K562 (cell line): ENCODE data around the gene OSM. TPM values are rescaled to one million over a fixed set of nuclear protein-coding genes. Genes with fewer than 3 reads are reported as not detected.

Experiments used
- ATAC-seq: fragments of 200-7000 bp; cut with Tn5 transposase; 3 replicates; pipeline ENCODE4 v1.9.1; 2020; ENCODE audit warnings: moderate library complexity
- BruUV-seq: library from RNA; stranded (reverse); fragments of 400-500 nt; replicated peaks from 2 replicates; lab custom pipeline; 2021; lab: Mats Ljungman, UMichigan
- CTCF ChIA-PET: fragments of 300-600 bp; formaldehyde crosslinking; extraction: SDS; loops from one replicate; lab custom pipeline; 2021; ENCODE audit warnings: low intra/inter-chr PET ratio; lab: Yijun Ruan, JAX
- POLR2A ChIA-PET: fragments of 300-600, 350-650 bp; sonication (Branson Sonifier 250); formaldehyde crosslinking; extraction: SDS; loops from one replicate; lab custom pipeline; 2021; ENCODE audit warnings: antibody characterized with exemption, inconsistent platforms; lab: Yijun Ruan, JAX
- DNase-seq, 4 experiments: peaks; one replicate each; pipeline versions ENCODE4 v3.0.0 to v3.0.0-alpha.2; 2011 to 2018; ENCODE audit warnings: low spot score in 3 of 4, mixed read lengths in 3 of 4; ENCODE audit errors: extremely low read depth in 1 of 4
- FAIRE-seq: peaks from 2 replicates; lab custom pipeline; 2011; peaks lifted over from hg19 to GRCh38; lab: Jason Lieb, UNC
- H2AFZ ChIP-seq: 2 replicates; pipeline ENCODE4 v1.6.0; 2011; ENCODE audit warnings: low read depth, low read length, control low read depth, inconsistent platforms
- H3K27ac ChIP-seq: fragments of 200-600 bp; 3 replicates; pipeline ENCODE4 v1.8.0; 2011; ENCODE audit warnings: low read depth, mild to moderate bottlenecking, control low read depth, inconsistent platforms, low read length, moderate library complexity, mixed read lengths; ENCODE audit errors: extremely low read depth
- H3K27me3 ChIP-seq, 2 experiments: fragments of 300-600 bp in 1 of 2; 2 replicates in 1 of 2; 3 replicates in 1 of 2; pipeline versions ENCODE4 v1.6.0 to v1.8.0; 2011; ENCODE audit warnings: inconsistent platforms in 2 of 2, low read length in 2 of 2, mild to moderate bottlenecking in 1 of 2, mixed read lengths in 1 of 2, moderate library complexity in 1 of 2; ENCODE audit not compliant: control insufficient read depth in 2 of 2, insufficient read depth in 2 of 2
- H3K36me3 ChIP-seq: fragments of 300-600 bp; 3 replicates; pipeline ENCODE4 v1.8.0; 2011; ENCODE audit warnings: mild to moderate bottlenecking, low read length, inconsistent platforms; ENCODE audit not compliant: control insufficient read depth, insufficient read depth
- H3K4me1 ChIP-seq, 2 experiments: fragments of 200-600 bp in 1 of 2; replicated peaks in 1 of 2; 2 replicates in 1 of 2; 3 replicates in 1 of 2; pipeline versions ENCODE4 v1.5.1 to v1.8.0; 2011; ENCODE audit warnings: inconsistent platforms in 2 of 2, low read length in 2 of 2, mild to moderate bottlenecking in 1 of 2, mixed read lengths in 1 of 2, moderate library complexity in 1 of 2; ENCODE audit not compliant: control insufficient read depth in 2 of 2, insufficient read depth in 2 of 2
- H3K4me2 ChIP-seq: 2 replicates; pipeline ENCODE4 v1.6.1; 2011; ENCODE audit warnings: low read length, control low read depth, inconsistent platforms, mixed read lengths; ENCODE audit not compliant: insufficient read depth
- H3K4me3 ChIP-seq: fragments of 200-600 bp; sonication (generic), shearing (Covaris generic); 2 replicates; pipeline ENCODE4 v1.5.1; 2016; ENCODE audit warnings: control low read depth, inconsistent platforms
- H3K79me2 ChIP-seq: fragments of 200-600 bp; 3 replicates; pipeline ENCODE4 v1.8.0; 2011; ENCODE audit warnings: low read length, inconsistent platforms; ENCODE audit not compliant: control insufficient read depth, insufficient read depth
- H3K9ac ChIP-seq, 2 experiments: 2 replicates each; pipeline versions ENCODE4 v1.6.0 to v1.6.1; 2011; ENCODE audit warnings: low read depth in 2 of 2, low read length in 2 of 2, control low read depth in 1 of 2, inconsistent platforms in 1 of 2, mild to moderate bottlenecking in 1 of 2, mixed read lengths in 1 of 2; ENCODE audit not compliant: insufficient read depth in 1 of 2
- H3K9me1 ChIP-seq: one replicate; pipeline ENCODE4 v1.6.0; 2011; ENCODE audit warnings: inconsistent platforms, mild to moderate bottlenecking, low read length, moderate library complexity; ENCODE audit not compliant: control insufficient read depth, insufficient read depth
- H3K9me3 ChIP-seq: replicated peaks from 2 replicates; pipeline ENCODE4 v1.5.1; 2011; ENCODE audit warnings: low read depth, low read length, inconsistent platforms; ENCODE audit not compliant: control insufficient read depth, insufficient read depth
- H4K20me1 ChIP-seq: replicated peaks from 2 replicates; pipeline ENCODE4 v1.6.1; 2011; ENCODE audit warnings: low read length, inconsistent platforms, mixed read lengths; ENCODE audit not compliant: control insufficient read depth, insufficient read depth
- CBX2 ChIP-seq: fragments of 200-600 bp; sonication (generic); IDR thresholded peaks from one replicate; pipeline ENCODE4 v1.6.1; 2012; ENCODE audit warnings: mild to moderate bottlenecking, low read length, inconsistent platforms; ENCODE audit not compliant: insufficient read depth, poor library complexity, severe bottlenecking
- HDAC8 ChIP-seq: fragments of 450-650 bp; IDR thresholded peaks from 2 replicates; pipeline ENCODE4 v1.6.1; 2016; ENCODE audit warnings: mild to moderate bottlenecking, missing genetic modification characterization, moderate library complexity, missing compliant biosample characterization
- NFIC ChIP-seq: fragments of 450-650 bp; IDR thresholded peaks from 2 replicates; pipeline ENCODE4 v1.6.1; 2017; ENCODE audit warnings: mild to moderate bottlenecking, inconsistent platforms
- RBFOX2 ChIP-seq: fragments of 200-400 bp; formaldehyde crosslinking; IDR thresholded peaks from 2 replicates; pipeline ENCODE4 v1.6.1; 2017; ENCODE audit warnings: low read depth, mild to moderate bottlenecking, low read length, moderate library complexity
- ZFP36 ChIP-seq: fragments of 150-350 bp; IDR thresholded peaks from 2 replicates; pipeline ENCODE4 v1.6.1; 2018; ENCODE audit warnings: low read length, low read depth; ENCODE audit not compliant: partially characterized antibody
- ZNF184 ChIP-seq: sonication (generic); formaldehyde crosslinking; IDR thresholded peaks from 2 replicates; pipeline ENCODE4 v1.5.0; 2020; ENCODE audit warnings: missing genetic modification reagents
- ZNF263 ChIP-seq: sonication (generic); formaldehyde crosslinking; IDR thresholded peaks from 2 replicates; pipeline ENCODE4 v1.8.0; 2022; ENCODE audit warnings: mild to moderate bottlenecking, missing genetic modification reagents, borderline replicate concordance
- ZNF75A ChIP-seq: fragments of 450-650 bp; formaldehyde crosslinking; IDR thresholded peaks from 2 replicates; pipeline ENCODE4 v1.4.0; 2020; ENCODE audit warnings: mild to moderate bottlenecking
- WGBS: fragments of 100-300 bp; shearing (Covaris generic); methylation state at CpG from one replicate; pipeline ENCODE4 v1.1.6; 2016; ENCODE audit warnings: low coverage, mixed read lengths; ENCODE audit not compliant: insufficient coverage; ENCODE audit errors: missing lambda C conversion rate; 5-methylcytosine and 5-hydroxymethylcytosine counted together
- in situ Hi-C: fragments of 300-500 bp; cut with MboI; formaldehyde crosslinking; loops from 4 replicates; pipeline ENCODE4 v1.15.0; 2018; ENCODE audit warnings: inconsistent platforms, mixed read lengths
- intact Hi-C: fragments of 100-400 bp; cut with micrococcal nuclease; formaldehyde crosslinking; loops from 2 replicates; pipeline ENCODE4 v1.14.2; 2022
- polyA plus RNA-seq, 8 experiments: library from polyadenylated mRNA; depleted of rRNA in 4 of 8; stranded (reverse) in 5 of 8; unstranded in 3 of 8; fragments of >200 nt; fragmentation: Nextera tagmentation in 2 of 8; fragmentation: Illumina TruSeq in 1 of 8; extraction: Ambion mirVana in 2 of 8; extraction: Trizol in 1 of 8; gene quantifications; 2 replicates each; pipeline versions ENCODE4 v1.2.1 to v1.2.3, GENCODE V29; 2011 to 2014; ENCODE audit warnings: inconsistent platforms in 1 of 8, missing spikeins in 1 of 8
- total RNA-seq, 7 experiments: library from RNA; depleted of rRNA in 6 of 7; stranded (reverse); fragments of >200 nt in 6 of 7; fragmentation: Illumina TruSeq in 2 of 7; extraction: Trizol in 2 of 7; gene quantifications; 2 replicates each; pipeline versions ENCODE4 v1.2.1 to v1.2.3, GENCODE V29; 2011 to 2021; ENCODE audit warnings: low replicate concordance in 1 of 7

Gene OSM
- total and polyA plus RNA-seq, 9 of the 15 experiments (the other 6 are each of a cell fraction or from before 2014, with no cell fraction given): 0.22 TPM; not detected in 8

DNA sequence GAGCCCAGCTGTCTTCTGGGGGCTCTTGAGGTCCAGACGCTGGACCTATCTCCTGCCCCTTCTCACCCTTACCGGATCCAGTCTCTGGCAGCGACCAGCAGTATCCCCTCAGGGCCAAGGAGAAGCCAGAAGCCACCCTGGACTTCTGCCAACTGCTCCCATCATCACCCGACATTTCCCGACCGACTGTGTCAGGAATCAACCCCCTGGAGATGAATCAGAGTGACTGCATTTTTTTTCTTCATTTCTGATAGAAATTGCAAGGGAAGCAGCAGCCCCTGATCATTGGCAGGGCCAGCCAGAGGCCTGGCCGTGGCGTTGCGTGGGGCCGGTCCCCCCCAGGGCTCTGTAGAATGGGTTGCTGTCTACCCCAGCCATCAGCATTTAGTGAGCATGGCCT is 14.9 kb downstream of the OSM start:
- no peak overlapping the region for H3K9ac ChIP-seq
- BruUV-seq: no TSS peak
- H3K79me2 ChIP-seq: no peaks in the 10 kb centered on the region
- no peak overlapping the region for H3K27ac ChIP-seq
- H4K20me1 ChIP-seq: no peaks in the 10 kb centered on the region
- ChIA-PET POLR2A (interaction anchor here (0.6 to 0.7 kb wide), 2 partner anchors 11 to 132 kb away, joined by 4 read pairs; no protein-coding TSS in a partner anchor), CTCF (interaction anchor here (0.8 to 0.9 kb wide), 2 partner anchors 34 to 143 kb away, joined by 3 to 4 read pairs; no protein-coding TSS in a partner anchor)
- 26% methylated on average over 10 of the region's 10 CpGs for WGBS
- intact Hi-C loops (no loop called here), in situ Hi-C loops (no loop called here)
- H3K9me3 ChIP-seq: no peaks in the 10 kb centered on the region
- no peak overlapping the region for H3K4me3 ChIP-seq
- H2AFZ ChIP-seq: no peak overlapping the region
- H3K27me3 ChIP-seq: peaks cover 0 to 15% of the 10 kb centered on the region in 2 experiments; a peak in 2 of 5 replicates
- H3K4me1 ChIP-seq: peaks cover 0 to 36% of the 10 kb centered on the region in 2 experiments; a peak in 2 of 5 replicates
- H3K36me3 ChIP-seq: no peaks in the 10 kb centered on the region
- TF ChIP-seq NFIC: peak; percentile 61
- TF ChIP-seq ZNF75A: no peak
- no peak for TF ChIP-seq ZNF263 (CRISPR knock-in tag)
- TF ChIP-seq ZNF184 (CRISPR knock-in tag): no peak
- TF ChIP-seq ZFP36: no peak
- DNase-seq: no peak
- ATAC-seq: no peak
- no peaks in the 10 kb centered on the region for H3K9me1 ChIP-seq
- no peak for FAIRE-seq
- H3K4me2 ChIP-seq: no peak overlapping the region

DNA sequence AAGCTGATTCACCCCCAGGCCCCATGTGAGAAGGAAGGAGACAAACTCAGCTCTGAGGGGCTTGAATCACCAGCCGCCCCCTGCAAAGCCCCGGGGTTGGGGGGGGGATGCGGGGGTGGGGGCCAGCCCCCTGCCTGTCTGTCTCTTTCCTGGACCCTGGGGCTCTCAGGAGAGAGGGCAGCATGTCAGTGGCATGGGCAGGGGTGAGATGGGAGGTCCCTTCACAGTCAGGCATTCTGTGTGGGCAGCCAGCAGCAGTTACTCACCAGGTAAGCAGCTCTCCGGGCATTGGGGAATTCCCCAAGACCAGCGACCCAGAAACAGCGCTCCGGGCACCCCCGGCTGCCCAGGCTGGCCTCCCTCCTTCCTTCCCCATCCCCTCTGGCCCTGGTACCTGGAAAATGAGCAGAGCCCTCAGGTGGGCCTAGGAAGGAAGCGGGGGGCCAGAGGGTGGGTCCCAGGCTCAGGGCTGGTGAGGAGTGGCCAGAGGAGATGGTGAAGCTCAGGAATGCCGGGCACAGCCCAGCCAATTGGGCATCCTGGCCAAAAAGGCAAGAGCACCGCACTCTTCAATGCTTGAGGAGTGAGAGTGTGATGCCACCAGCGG is 15.9 kb downstream of the OSM start:
- in situ Hi-C loops: no loop called here
- H3K27ac ChIP-seq: no peak overlapping the region
- no peak overlapping the region for H2AFZ ChIP-seq
- H3K4me2 ChIP-seq: no peak overlapping the region
- H3K9me3 ChIP-seq: no peaks in the 10 kb centered on the region
- H3K9ac ChIP-seq: no peak overlapping the region
- WGBS: 13% methylated on average over 6 of the region's 12 CpGs
- no peak for TF ChIP-seq HDAC8 (tag)
- no peak for TF ChIP-seq ZNF75A
- no peak for TF ChIP-seq CBX2
- TF ChIP-seq RBFOX2: no peak
- TF ChIP-seq, all 486 proteins: peak for 0
- Histone ChIP-seq H3K36me3 (no peaks in the 10 kb centered on the region), H4K20me1 (no peaks in the 10 kb centered on the region), H3K4me3 (no peak overlapping the region), H3K9me1 (no peaks in the 10 kb centered on the region), H3K79me2 (no peaks in the 10 kb centered on the region), H3K4me1 (peaks cover 0 to 37% of the 10 kb centered on the region in 2 experiments; a peak in 2 of 5 replicates), H3K27me3 (peaks cover 0 to 23% of the 10 kb centered on the region in 2 experiments; a peak in 2 of 5 replicates)
- intact Hi-C loops: no loop called here
- BruUV-seq: no TSS peak
- ATAC-seq (no peak), DNase-seq (no peak), FAIRE-seq (no peak)
- ChIA-PET CTCF (interaction anchor here (0.9 kb wide), 1 partner anchor 35 kb away, joined by 3 read pairs; no protein-coding TSS in a partner anchor), POLR2A (interaction anchor here (0.6 to 0.7 kb wide), 2 partner anchors 12 kb away, joined by 4 read pairs; no protein-coding TSS in a partner anchor)
